NCI-H1694 treated with DMSO at 0.1 percent for 48 hours (cell line): ENCODE results near the gene KIAA1671.

Experiments
- DNase-seq: peaks from one replicate; lab custom pipeline; 2025; lab: John Stamatoyannopoulos, UW

KIAA1671 gene

GRCh38 chr22:25092119-25092518, 139.6 kb downstream of the KIAA1671 start:
- DNase-seq: no peak

DNA sequence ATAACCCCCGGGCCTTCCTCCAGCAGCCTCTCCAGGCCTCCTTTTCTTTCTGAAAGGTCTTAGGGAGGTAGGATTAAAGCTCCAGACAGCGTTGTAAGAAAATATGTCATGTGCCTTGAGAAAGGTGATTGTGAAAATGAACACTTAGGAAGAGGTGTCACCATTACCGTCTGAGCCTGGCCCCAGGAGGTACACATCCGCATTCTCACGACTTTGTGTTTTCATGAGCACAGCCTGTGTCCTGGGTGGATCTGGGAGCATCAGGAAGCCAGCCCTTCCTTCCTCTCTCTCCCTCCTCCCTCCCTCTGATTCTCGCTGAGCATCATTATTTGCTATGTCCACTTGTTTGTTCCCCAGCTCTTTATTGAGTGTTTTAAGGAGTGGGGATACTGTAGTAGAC, 142.1 kb downstream of the KIAA1671 start:
- DNase-seq: no peak

GRCh38 chr22:25095869-25096268, 143.4 kb downstream of the KIAA1671 start:
- no peak for DNase-seq

DNA sequence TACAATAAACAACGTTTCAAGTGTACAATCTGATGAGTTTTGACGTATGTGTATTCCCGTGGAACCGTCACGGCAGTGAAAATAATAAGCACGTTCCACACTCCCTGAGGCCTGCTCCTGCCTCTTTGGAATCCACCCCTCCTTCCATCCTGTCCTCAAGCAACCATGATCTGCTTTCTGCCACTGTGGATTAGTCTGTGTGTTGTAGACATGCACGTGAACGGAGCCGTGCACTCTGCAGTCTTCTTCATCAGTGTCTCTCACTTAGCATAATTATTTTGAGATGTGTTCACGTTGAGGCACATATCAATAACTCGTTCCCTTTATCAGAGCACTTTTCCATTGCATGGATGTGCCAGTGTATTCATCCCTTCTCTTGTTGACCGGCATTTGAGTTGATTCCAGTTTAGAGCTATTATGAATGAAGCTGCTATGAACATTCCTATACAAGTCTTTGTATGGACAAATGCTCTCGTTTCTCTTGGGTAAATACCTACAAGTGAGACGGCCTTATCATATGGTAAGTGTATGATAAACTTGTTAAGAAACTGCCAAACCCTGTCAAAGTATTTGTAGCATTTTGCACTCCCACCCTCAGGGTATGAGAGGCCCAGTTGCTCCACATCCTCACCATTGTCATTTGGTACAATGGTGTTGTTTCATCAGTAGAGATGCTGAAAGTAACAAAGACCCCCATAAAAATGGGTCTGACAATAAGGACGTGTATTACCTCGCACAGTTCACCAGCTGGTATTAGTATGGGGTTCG, 144.3 kb downstream of the KIAA1671 start:
- no peak for DNase-seq

- DNase-seq: no peak
Observed at GRCh38 chr22:25098445-25099081, 146.0 kb downstream of the KIAA1671 start.

DNA sequence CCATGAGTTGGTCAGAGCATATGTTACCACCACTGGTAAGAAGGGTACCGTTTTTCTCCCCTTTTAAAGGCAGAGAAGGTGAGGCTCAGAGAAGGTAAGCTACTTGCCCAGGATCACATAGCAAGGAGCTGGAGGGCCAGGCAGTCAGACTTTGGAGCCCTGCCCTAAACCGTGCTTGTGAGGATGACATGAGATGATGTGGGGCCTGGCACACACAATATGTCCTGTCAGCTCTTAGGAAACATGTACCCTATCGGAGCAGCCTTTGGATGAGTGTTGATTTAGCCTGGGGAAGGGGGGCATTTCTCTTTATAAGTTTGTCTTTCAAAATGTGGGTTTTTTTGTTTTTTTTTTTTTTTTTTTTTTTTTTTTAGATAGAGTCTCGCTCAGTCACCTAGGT, 146.7 kb downstream of the KIAA1671 start:
- DNase-seq: no peak

- no peak for DNase-seq
Observed at GRCh38 chr22:25100402-25100801, 147.9 kb downstream of the KIAA1671 start.

DNA sequence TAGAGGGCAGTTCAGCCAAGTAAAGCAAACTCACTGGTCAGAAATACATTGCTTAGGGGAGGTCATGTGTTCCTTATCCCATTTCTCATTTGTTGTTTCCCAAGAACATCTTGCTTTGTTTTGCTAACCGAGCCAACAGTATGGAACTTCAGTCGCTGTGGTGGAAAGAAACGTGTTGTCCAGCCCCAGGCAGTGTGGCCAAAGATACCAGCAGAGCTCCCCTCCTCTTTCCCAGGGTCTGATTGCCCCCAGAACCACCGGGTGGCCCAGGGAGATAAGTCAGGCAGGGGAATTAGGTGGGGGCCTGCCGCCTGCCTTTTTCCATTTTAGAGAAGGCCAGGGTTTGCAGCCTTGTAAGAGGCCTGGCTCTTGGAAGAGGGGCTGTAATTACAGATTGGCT, 148.4 kb downstream of the KIAA1671 start:
- no peak for DNase-seq

- no peak for DNase-seq
Observed at GRCh38 chr22:25101501-25101900, 149.0 kb downstream of the KIAA1671 start.

GRCh38 chr22:25101986-25102385, 149.5 kb downstream of the KIAA1671 start:
- no peak for DNase-seq

DNA sequence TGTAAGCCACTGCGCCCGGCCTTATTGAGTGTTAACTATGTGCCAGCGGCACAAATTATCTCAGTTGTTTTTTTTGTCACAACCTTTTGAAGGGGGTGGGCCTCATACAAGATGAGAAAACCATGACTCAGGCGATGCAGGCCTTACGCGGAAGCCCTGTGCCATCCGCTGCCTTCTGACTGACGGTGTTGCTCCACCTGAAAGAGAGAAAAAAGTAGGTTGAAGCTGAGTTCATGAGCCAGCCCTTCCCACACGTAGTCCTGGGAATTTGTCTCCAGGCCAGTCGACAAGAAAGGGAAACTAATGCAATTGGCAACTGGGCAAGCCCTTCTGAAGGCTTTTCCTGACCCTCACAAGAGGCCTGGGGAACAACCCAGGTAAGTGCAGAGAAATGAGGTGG, 150.2 kb downstream of the KIAA1671 start:
- no peak for DNase-seq

DNA sequence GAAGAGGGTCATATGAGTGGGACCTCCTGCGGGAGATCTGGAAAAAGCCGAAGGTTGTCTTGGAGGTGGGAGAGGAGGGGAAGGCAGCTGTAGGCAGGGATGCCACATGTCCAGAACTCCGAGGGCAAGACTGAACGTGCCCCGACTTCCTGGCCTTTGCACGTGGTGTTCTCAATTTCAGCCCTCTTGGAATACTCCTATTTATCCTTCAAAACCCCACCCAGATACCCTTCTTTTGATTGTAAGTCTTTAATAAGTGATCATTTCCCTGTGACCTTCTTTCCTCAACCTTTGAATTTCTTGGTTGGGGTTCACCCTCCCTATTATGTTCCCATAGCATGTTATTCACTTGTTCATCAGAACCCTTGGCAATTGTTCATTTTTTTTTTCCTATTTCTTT, 151.9 kb downstream of the KIAA1671 start:
- no peak for DNase-seq

DNA sequence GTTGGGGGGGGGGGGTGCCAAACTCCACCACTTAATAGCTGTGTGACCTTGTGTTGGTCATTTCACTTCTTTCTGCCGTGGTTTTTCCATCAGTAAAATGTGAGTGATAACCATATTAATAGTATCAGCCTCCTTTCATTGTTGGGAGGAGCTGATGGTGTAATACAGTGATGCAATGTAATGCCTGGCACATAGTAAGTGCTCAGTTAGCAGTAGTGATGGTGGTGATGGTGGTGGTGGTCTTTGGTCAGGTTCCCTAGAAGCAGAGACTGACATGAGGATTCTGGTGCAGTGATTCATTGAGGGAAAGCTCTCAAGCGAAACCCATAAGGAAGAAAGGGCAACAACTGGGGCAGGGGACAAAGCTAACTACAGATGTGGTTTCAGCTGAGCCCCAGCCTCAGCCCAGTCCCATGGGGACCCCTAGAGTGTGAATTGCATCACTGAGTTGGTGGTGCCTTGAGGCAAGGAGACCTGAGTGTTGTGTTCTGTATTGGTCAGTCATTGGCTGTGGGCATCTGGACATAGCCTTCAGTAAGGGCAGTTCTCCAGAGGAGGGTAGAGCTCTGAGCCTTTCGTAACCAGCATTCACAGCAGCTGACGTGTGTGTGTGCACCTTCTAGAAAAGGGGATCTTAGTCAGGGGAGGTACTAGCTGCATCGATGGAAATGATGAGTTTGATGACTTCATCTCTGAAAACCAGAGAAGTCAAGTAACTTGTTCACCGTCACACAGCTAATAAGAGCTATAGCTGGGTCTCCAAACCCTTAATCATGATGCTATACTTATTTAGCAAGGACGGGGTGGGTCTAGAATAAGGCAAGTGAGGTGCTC, 153.5 kb downstream of the KIAA1671 start:
- DNase-seq: no peak

DNA sequence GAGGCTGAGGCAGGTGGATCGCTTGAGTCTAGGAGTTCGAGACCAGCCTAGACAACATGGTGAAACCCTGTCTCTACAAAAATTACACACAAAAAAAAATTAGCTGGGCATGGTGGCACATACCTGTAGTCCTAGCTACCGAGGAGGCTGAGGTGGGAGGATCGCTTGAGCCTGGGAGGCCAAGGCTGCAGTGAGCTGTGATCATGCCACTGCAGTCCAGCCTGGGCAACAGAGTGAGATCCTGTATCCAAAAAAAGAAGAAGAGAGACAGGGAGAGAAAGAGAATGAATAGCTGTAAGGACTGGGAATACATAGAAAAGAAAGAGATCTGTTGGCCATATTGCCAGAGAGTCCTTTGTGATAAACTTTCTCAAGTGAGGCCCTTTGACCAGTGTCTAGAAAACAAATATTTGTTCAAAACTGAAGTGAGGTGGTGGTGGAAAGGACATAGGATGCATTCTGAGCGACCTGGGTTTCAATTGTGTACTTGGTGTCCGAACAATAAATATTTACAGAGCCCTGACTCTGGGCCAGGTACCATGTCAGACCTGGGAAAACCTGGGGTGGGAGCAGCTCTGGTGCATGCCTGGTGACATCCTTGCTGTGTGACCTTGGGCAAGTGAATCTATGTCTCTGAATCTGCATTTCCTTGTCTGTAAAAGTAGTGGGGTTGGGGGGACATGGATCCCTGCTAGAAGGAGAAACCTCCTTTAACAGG, 157.5 kb downstream of the KIAA1671 start:
- no peak for DNase-seq

- no peak for DNase-seq
Observed at GRCh38 chr22:25110596-25110845, 158.0 kb downstream of the KIAA1671 start.

- peak; percentile 86 for DNase-seq
Observed at GRCh38 chr22:25110846-25111578, 158.5 kb downstream of the KIAA1671 start.

DNA sequence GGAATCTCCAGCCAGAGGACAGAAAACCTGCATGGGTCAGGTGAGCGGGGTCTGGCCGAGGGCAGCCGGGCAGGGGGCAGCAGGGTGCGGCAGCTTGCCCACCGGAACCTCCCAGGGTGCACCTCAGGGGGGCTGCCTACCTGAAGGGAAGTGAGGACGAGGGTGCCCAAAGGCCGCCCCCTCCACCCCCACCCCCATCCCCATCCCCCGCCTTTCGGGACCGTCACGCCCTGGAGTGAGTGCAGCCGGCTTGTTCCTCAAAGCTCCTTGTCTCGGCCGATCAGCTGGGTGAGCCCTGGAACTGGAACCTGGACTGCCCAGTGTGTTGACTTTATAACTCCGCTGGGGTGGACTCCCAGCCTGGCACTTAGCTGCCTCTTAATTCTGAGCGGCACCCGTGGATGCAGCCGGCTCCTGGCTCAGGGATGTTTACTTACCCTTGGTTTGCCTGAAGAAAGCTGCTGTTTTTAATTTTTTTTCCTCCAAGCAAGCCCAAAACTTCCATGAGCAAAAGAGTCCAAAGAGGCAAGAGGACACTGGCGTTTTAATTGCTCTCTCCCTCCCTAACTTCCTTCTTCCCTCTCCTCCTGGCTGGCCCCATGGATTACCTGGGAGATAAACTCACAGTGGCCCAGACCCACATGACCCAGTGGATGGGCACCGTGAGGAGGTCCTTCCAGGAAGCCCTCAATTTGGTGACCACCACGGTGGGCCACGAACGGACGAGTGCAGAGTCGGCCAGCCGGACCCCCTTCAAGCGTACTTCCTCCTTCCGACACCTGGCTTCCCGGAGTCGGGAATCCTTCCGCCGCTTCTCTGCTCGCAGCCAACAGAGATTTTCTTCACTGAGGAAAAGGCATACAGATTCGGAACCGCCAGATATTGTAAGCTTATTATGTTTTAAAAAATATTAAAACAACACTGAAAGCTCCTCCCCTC, 159.3 kb downstream of the KIAA1671 start:
- DNase-seq: no peak

DNA sequence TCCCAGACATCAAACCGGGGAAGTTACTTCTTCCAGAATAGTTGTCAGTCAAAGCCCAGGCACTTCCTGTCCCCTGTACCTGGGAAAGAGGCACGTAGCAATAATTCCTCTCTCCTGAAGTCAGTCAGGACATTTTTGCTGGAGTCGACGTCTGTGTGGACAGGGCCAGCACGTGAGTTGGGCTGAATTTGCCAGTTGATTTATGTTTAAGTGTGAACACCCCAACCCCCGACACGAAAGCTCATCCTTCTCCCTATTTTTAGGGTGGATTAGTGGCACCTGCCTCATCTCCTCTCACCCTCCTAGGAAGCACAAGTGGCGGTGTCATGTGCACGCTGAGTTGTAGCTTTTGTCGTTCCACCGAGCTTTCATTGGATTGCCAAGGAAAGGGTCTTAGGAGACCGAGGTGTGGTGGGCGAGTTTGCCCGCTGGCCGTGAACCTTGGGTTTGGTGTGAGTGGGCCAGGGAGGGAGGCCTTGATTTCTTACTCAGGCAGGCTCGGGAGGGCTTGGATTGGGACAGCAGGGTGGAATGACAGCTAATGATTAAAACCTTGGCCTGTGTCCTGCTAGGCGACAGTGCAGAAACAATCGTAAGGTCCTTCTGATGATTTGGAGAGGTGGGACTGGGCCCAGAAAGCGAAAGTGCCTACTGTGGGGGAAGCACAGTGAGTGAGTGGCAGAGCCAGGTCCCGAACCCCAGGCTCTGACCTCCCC, 160.2 kb downstream of the KIAA1671 start:
- no peak for DNase-seq

DNA sequence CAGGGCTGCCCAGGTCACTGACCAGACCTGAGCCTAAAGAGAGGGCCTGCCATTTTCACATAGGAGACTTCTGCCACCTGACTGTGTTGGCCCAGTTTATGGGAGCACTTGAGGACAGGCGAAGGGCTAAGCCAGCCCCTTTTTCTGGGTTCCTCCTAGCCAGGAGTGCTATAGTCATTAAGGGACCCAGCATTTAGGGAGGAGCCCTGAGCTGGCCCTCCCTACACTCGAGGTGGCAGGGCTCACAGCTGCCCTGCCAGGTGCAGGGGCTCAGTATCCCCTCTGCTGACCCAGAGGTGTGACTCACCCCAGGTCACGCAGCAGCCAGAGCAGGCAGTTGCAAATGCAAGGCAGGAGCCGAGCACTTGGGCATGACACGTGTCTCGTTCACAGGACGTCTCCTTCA, 160.8 kb downstream of the KIAA1671 start:
- DNase-seq: no peak
